NCI-H2107 treated with DMSO at 0.1 percent for 48 hours (cell line): ENCODE measurements around the gene DESI1.
"Not testable (repeated sequence)": the region's sequence is repeated elsewhere in the genome, so short reads cannot be mapped to it uniquely, and the experiment has no call there.

ENCODE experiments used
- DNase-seq: peaks from one replicate; lab custom pipeline; 2025; ENCODE audit not compliant: unreplicated experiment; lab: John Stamatoyannopoulos, UW

DESI1 gene

DNA sequence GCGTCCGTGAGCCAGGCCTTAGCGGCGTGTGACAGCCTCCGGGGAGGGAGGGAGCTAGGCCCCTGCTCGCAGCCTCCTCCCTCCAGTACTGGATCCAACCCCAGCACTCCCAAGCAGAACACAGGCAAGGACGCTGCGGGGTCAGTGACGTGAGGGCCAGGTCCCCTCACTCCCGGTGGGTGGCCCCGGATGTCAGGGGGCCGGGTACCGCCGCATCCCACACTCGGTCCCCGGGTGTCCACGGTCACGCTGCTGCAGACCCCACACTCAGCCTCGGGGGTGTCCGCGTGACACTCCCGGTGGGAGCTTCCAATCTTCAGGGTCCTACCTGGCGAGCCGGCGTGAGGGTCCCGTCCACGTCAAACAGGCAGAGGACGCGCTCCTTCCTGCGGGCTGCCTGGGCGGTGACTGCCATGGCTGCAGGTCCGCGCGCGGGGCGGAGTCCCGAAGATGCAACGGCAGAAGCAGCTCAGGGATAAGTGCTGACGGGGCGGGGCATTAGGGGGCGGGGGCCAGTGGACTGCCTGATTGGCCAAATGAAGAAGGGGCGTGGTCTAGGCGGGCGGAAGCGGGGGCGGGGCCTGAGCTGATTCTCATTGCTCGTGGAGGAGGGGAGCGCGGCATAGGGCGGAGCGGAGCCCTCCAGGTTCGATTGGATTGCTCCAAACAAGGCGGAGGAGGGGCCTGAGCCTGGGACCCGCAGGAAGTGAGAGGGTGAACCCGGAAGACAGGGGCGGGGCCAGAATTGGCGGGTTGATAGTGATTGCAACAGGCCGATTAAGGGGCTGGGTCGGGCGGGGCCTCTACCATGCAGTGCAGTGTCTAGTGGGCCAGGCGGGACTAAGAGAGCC lies 31.2 kb downstream of the DESI1 start, which contains the start of gene PMM1:
PMM1 (minus strand) TSS at position 450 of the 851 bp plus-strand sequence; CDS start at position 415, 35 bp downstream.
- DNase-seq = peak; percentile 91

DNA sequence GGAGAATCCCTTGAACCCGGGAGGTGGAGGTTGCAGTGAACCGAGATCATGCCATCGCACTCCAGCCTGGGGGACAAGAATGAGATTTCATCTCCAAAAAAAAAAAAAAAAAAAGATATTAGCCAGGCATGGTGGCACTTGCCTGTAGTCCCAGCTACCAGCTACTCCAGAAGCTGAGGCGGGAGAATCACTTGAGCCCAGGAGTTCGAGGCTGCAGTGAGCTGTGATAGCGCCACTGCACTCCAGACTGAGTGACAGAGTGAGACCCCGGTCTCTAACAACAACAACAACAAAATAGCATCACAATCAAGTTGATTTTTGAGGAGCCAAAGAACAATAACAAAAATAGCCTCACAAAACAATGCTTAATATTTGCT lies 33.5 kb downstream of the DESI1 start:
- no peak for DNase-seq

DNA sequence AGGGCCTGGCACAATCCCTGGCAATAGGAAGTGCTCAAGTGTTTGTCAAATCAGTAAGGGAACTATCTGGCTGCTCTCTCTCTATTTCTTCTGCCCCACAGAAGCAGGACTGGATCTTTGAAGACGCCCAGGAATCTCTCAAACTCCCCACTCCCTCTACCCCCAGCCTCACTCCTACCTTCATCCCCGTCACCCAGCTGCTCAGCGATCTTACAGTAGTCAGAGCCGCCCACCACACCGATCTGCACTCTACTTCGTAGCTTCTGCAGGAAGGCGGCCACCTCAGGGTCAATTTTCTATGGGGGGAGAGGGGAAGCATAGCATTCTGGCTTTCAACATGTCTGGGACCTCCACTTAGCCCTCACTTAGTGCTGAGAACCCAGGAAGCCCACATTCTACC lies 34.9 kb downstream of the DESI1 start:
- no peak for DNase-seq

GRCh38 chr22:41584881-41585280 lies 36.0 kb downstream of the DESI1 start:
- no peak for DNase-seq

GRCh38 chr22:41582694-41583093 lies 38.1 kb downstream of the DESI1 start:
- no peak for DNase-seq

DNA sequence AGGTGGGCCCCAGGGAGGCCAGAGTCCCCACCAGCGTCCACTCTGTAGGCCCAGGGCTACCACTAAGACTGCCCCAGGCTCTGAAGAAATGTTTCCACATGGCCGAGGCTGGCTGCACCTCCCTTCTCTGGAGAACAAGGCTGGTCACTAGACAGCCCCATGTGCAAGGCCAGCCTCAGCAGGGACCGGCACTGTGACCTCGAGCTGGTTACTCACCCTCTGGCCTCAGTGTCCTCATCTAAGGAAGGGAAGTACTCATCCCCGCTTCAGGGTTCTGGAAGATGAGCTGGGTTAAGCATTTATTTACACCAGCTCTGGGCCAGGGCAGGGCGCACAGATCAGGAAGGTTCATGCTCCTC lies 40.9 kb downstream of the DESI1 start:
- DNase-seq = no peak

DNA sequence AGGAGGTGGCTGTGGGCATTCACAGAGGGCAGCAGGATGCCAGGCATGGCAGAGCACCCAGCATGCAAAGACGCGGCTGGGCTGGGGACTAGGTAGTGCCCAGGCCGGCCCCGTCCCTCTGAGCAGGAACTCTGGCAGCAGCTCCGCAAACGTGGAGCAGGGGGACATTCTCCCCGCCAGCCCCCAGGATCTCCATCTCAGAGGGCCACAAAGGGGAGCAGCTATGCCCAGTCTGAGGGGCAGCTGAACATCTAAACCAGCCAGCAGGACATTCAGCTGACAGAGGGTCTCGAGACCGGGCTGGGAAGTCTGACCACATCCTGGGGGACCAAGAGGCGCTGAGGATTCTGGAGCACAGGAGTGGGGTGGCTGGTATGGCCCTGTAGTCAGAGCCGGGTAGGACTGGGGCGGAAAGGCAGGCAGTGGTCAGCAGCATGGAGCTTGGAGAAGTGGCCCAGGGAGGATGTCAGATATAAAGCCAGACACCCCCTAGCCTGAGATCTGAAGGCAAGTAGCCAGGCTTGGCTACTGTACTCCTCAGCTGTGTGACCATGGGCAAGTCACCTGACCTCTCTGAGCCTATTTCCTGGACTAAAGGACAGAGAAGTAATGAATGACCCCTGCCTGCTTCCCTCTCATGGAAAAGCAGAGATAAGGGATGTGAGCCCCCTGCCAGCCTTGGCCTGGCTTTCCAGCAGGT lies 41.4 kb downstream of the DESI1 start:
- DNase-seq = no peak

DNA sequence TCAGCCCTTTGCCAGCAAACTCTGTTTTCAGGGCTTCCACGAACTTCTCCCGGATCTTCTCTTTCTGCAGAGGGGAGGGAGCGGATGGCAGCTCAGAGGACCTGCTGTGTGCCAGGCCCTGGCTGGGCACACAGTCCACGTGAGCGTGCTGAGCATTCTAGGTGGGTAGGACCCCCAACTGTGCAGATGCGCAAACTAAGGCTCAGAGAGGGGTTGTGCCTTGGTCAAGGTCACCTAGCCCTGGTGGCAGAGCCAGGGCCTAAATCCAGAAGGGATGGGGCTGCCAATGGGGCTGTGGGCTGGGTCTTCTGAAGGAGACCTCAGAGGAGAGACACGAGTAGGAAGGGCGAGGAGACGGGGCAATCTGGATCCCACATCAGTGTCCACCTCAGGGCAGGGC lies 42.0 kb downstream of the DESI1 start:
- DNase-seq = no peak

GRCh38 chr22:41578114-41578513 lies 42.7 kb downstream of the DESI1 start:
- no peak for DNase-seq

- no peak for DNase-seq
Observed at GRCh38 chr22:41576877-41577276, 44.0 kb downstream of the DESI1 start.

GRCh38 chr22:41575533-41575932 lies 45.3 kb downstream of the DESI1 start:
- no peak for DNase-seq

GRCh38 chr22:41574847-41575381 lies 45.9 kb downstream of the DESI1 start:
- no peak for DNase-seq

DNA sequence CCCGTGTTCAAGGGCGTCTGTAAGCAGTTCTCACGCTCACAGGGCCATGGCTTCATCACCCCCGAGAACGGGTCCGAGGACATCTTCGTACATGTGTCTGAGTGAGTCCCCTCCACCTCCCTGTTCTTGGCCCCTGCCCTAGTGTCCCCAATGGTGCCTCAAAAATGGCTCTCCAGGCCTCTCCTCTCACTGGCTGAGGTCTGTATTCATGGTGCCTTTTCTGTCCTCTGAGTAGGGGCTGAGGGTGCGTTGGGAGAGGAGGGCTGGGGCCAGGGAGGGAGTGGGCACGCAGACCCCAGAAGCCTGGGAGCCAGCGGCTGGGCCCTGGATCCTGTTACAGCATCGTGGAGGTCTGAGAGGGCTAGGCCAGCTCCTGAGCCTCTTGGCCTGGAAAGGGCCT lies 47.2 kb downstream of the DESI1 start:
- DNase-seq = no peak

DNA sequence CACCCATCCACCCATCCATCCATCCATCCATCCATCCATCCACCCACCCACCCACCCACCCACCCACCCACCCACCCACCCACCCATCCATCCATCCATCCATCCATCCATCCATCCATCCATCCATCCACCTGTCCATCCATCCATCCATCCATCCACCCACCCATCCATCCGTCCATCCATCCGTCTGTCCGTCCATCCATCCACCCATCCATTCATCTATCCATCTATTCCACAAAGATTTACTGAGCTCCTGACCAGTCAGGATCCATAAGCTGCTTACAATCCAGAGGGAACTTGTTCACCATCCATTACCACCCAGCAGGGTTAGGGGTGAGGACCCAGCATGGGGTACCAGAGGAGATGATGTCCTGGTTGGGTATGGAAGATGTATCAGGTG lies 48.5 kb downstream of the DESI1 start:
- DNase-seq = not testable (repeated sequence)

GRCh38 chr22:41571786-41572185 lies 49.1 kb downstream of the DESI1 start:
- DNase-seq = no peak

DNA sequence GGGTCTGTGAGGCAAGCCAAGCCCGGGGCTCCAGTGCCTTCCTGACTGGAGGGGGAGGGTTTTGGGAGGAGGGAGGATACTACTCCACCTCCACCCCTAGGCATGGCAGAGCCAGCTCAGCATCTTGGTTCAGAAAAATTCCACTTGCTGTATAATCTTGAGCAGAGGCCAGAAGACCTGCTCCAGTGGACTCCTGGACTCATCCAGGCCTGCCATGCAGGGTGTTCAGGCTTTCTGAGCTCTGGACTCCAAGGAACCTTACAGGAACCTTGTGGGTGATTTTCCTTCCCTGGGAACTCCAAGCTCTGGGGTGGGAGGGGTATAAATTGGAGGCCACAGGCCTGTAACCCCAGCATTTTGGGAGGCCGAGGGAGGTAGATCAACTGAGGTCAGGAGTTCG lies 50.6 kb downstream of the DESI1 start:
- DNase-seq = no peak

DNA sequence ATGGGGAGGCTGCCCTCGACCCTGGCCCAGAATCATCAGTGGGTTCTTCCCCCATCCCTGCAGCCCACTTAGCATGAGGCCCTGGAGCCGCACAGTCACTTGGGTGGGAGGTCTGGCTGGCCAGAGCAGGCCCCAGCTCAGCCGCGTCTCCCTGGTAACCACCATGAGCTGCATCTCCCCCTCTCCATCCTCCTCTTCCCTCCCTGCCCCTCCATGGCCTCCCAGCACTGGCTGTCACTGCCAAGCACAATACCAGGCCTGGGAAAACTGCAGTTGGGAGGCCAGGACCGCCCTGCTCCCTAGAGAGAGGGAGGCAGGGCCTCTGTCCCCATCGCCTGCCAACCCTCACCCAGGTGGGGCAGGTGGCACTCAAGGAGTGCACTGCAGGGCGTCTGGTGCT lies 52.0 kb downstream of the DESI1 start:
- DNase-seq = no peak

- DNase-seq = no peak
Observed at GRCh38 chr22:41567512-41567768, 53.4 kb downstream of the DESI1 start.

DNA sequence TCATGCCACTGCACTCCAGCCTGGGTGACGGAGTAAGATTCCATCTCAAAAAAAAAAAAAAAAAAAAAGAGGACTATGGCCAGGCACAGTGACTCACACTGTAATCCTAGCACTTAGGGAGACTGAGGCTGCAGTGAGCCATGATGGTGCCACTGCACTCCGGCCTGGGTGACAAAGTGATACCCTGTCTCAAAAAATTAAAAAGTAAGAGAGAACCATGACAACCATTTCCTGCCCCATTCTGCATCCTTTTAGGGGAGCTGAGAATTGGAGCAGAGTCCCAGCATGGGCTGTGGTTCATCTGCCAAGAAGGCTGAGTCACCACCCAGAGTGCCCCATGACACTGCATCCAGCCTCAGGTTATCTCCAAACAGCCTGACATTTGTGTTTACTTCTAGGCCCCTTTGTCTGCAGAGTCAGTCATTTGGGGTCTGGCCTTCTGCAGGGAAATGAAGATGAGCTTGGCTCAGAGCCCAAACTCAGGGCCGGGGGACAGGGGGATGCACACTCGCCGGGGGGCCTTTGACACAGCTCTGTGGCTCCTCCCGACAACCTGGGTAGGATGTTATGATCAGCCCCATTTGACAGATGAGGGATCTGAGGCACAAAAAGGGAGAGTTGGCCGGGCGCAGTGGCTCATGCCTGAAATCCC lies 55.3 kb downstream of the DESI1 start:
- DNase-seq = no peak

GRCh38 chr22:41564563-41564962 lies 56.3 kb downstream of the DESI1 start:
- no peak for DNase-seq

DNA sequence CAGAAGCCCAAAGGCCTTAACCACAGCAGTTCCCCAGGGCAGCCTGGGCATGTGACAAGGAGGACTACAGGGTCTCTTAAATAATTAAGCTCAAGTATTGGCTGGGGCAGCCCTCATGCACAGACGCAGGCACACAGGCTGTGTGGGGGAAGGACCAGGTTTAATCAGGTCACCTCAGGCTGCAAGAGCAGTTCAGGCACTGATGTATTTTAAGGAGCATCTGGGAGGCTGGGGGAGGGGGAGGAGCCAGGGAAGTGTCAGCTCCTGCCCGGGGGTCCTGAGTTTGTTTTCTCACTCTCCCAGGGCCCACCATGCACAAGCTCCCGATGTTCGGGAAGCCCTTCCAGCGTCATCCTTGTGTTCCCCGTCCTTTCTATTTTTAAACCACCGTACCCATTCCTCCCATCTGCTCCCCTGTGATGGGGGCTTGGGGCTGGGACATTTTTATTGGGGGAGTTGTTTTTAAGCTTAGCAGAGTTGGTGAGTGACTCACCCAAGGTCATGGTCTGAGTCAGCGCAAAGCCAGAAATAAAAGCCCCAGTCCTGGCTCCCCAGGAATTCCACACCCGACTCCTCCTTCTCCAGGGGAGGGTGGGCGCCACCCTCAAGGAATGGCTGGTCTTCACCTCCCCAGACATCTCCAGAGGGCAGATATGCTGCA lies 57.7 kb downstream of the DESI1 start:
- DNase-seq = no peak
